ENCODE measurements around the gene TMEM120B.
A peak's percentile ranks its signal among the peaks of the same experiment; 100 is the strongest.

Gene TMEM120B

GRCh38 chr12:121669521-121669900 is 43.0 kb upstream of the TMEM120B start, which contains the start of gene MORN3:
MORN3 (minus strand) TSS chr12:121669654; CDS start chr12:121669483, 171 bp downstream.
- Histone ChIP-seq H3K4me2 (ENCODE audit: low read length) (no peak within 1 kb of the TSS), H3K4me3 (ENCODE audit: low read length) (no peak within 1 kb of the TSS), H3K79me2 (ENCODE audit: low read length) (peaks cover 5% of the 10 kb centered on the region; the same call in 1 of the 2 replicates), H3K9ac (ENCODE audit: low read length) (no peak within 1 kb of the TSS), H2AFZ (ENCODE audit: low read depth, low read length) (no peak within 1 kb of the TSS), H3K36me3 (replicated peaks; ENCODE audit: low read depth, low read length) (no peaks in the 10 kb centered on the region), H4K20me1 (ENCODE audit: insufficient read depth, low read length) (no peaks in the 10 kb centered on the region), H3K27ac (ENCODE audit: low read length) (no peak within 1 kb of the TSS), H3K4me1 (ENCODE audit: low read length) (peaks cover 18% of the 10 kb centered on the region), H3K27me3 (ENCODE audit: low read depth, low read length) (no peaks in the 10 kb centered on the region), H3K9me3 (ENCODE audit: insufficient read depth, low read length) (no peaks in the 10 kb centered on the region)
- TF ChIP-seq CTCF (IDR thresholded peaks at IDR 0.05; ENCODE audit: low read depth, low read length) (no peak), EZH2phosphoT487 (IDR thresholded peaks at IDR 0.05; ENCODE audit: low read depth) (no peak)

- Histone ChIP-seq H3K27ac (ENCODE audit: low read length) (no peak overlapping the region), H3K79me2 (ENCODE audit: low read length) (no peaks in the 10 kb centered on the region), H3K27me3 (ENCODE audit: low read depth, low read length) (no peaks in the 10 kb centered on the region), H4K20me1 (ENCODE audit: insufficient read depth, low read length) (no peaks in the 10 kb centered on the region), H3K36me3 (replicated peaks; ENCODE audit: low read depth, low read length) (no peaks in the 10 kb centered on the region), H3K9me3 (ENCODE audit: insufficient read depth, low read length) (no peaks in the 10 kb centered on the region), H3K4me1 (ENCODE audit: low read length) (peaks cover 14% of the 10 kb centered on the region), H3K4me3 (ENCODE audit: low read length) (peak overlapping the region; percentile 82), H3K9ac (ENCODE audit: low read length) (peak overlapping the region; percentile 44), H3K4me2 (ENCODE audit: low read length) (peak overlapping the region; percentile 87), H2AFZ (ENCODE audit: low read depth, low read length) (peak overlapping the region; percentile 83)
- no peak for TF ChIP-seq CTCF (IDR thresholded peaks at IDR 0.05; ENCODE audit: low read depth, low read length)
- no peak for TF ChIP-seq EZH2phosphoT487 (IDR thresholded peaks at IDR 0.05; ENCODE audit: low read depth)
These were observed 39.5 kb upstream of the TMEM120B start for GRCh38 chr12:121673013-121673511.

- no peak overlapping the region for H3K9ac ChIP-seq (ENCODE audit: low read length)
These were observed 36.4 kb upstream of the TMEM120B start for GRCh38 chr12:121676190-121676589.

GRCh38 chr12:121678305-121678704 is 34.2 kb upstream of the TMEM120B start:
- TF ChIP-seq CTCF (IDR thresholded peaks at IDR 0.05; ENCODE audit: low read depth, low read length) (no peak), EZH2phosphoT487 (IDR thresholded peaks at IDR 0.05; ENCODE audit: low read depth) (no peak)
- no peak overlapping the region for H3K4me3 ChIP-seq (ENCODE audit: low read length)
- no peaks in the 10 kb centered on the region for H3K27me3 ChIP-seq (ENCODE audit: low read depth, low read length)
- H3K4me2 ChIP-seq (ENCODE audit: low read length) = no peak overlapping the region
- no peaks in the 10 kb centered on the region for H3K36me3 ChIP-seq (replicated peaks; ENCODE audit: low read depth, low read length)
- no peaks in the 10 kb centered on the region for H3K4me1 ChIP-seq (ENCODE audit: low read length)
- no peaks in the 10 kb centered on the region for H3K9me3 ChIP-seq (ENCODE audit: insufficient read depth, low read length)
- H2AFZ ChIP-seq (ENCODE audit: low read depth, low read length) = no peak overlapping the region
- no peaks in the 10 kb centered on the region for H4K20me1 ChIP-seq (ENCODE audit: insufficient read depth, low read length)
- H3K9ac ChIP-seq (ENCODE audit: low read length) = no peak overlapping the region
- no peak overlapping the region for H3K27ac ChIP-seq (ENCODE audit: low read length)
- H3K79me2 ChIP-seq (ENCODE audit: low read length) = no peaks in the 10 kb centered on the region

More at GRCh38 chr12:121676190-121676589, 36.4 kb upstream of the TMEM120B start:
- Histone ChIP-seq H3K4me1 (ENCODE audit: low read length) (peaks cover 14% of the 10 kb centered on the region), H3K4me3 (ENCODE audit: low read length) (no peak overlapping the region), H4K20me1 (ENCODE audit: insufficient read depth, low read length) (no peaks in the 10 kb centered on the region), H3K27ac (ENCODE audit: low read length) (no peak overlapping the region), H3K9me3 (ENCODE audit: insufficient read depth, low read length) (no peaks in the 10 kb centered on the region), H2AFZ (ENCODE audit: low read depth, low read length) (no peak overlapping the region), H3K36me3 (replicated peaks; ENCODE audit: low read depth, low read length) (no peaks in the 10 kb centered on the region), H3K79me2 (ENCODE audit: low read length) (no peaks in the 10 kb centered on the region), H3K4me2 (ENCODE audit: low read length) (no peak overlapping the region), H3K27me3 (ENCODE audit: low read depth, low read length) (no peaks in the 10 kb centered on the region)
- TF ChIP-seq EZH2phosphoT487 (IDR thresholded peaks at IDR 0.05; ENCODE audit: low read depth) (no peak), CTCF (IDR thresholded peaks at IDR 0.05; ENCODE audit: low read depth, low read length) (no peak)

Data from OCI-LY3 (cell line).